ENCODE measurements around the gene ZMYM2.
"Not testable (repeated sequence)": the region's sequence is repeated elsewhere in the genome, so short reads cannot be mapped to it uniquely, and the experiment has no call there.

The ZMYM2 gene

DNA sequence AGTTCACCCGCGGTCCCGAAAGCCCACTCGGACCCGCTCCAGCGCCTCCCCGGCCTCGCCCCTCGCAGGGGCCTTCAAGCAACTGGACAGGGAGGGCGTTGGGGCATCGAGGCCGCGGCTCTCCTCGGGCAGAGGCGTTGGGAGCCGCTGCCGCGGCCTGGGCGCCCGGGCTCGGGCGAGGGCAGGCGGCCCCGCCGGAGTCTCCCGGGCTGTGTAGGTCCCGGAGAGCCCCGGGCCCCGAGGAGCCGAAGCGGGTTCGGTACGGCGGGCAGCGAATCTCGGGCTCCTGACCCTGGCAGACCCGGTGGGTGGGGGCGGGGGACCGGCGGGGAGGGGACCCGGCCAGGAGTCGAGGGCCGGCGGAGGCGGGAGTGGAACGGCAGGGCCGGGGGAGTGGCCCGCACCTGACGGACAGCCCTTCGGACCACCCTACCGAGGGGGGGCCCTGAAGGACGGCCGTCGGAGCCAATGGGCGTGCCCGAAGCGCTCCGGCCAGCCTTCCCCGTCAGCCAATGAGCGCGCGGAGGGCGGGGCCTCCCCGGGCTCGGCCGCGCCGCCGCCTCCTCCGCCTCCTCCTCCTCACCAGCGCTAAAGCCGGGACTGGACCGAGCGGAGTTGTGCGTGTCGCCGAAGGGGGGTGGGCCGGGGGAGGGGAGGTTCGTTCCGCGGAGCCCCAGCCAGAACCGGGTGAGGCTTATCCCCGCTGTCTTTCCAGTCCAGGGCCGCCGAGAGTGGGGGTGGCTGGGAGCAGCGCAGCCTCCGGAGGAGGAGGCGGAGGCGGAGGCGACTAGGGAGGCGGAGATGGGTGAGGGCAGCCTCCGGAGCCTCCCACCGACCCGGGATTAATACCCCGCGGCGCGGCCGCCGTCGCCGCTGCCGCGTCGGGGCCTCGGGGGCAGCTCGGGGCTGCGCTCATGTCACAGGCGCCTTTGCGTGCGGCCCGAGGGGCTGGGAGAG is at the start of gene ZMYM2:
Gene ZMYM2, plus strand, starts transcription at position 573 of the 957 bp plus-strand sequence. CDS start 34,346 bp downstream, outside the sequence.
- H3K4me3 ChIP-seq (ENCODE audit: low read depth, low read length) = peak within 1 kb of the TSS; percentile 92

- no peak overlapping the region for H3K4me3 ChIP-seq (ENCODE audit: low read depth, low read length)
Observed at GRCh38 chr13:19910336-19911072, 48.0 kb upstream of the ZMYM2 start.

DNA sequence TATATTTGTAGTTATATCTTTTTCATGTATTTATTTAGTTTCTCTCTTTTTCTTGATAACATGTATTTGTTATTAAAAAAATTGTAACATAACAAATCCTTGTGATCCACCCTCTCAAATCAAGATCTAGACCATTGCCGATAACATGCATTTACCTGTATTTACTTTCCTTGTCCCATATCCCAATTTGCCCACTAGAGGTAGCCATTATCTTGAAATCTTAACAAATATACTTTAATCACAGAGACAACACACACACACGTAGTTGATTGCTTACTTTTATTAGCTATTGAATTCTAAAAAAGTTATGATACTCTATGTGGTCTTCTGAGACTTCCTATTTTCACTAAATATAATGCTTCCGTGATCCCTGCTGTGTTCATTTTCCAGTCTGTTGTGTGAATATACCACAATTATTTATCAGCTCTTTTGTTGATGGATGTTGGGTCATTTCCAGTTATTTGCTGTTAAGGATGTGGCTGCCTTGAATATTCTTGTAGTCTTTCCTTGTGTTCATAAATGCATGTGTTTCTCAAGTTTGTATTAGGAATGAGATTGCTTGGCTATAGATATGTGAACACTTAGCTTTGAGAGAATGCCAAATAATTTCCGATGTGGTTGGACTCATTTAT is 31.3 kb upstream of the ZMYM2 start:
- no peak overlapping the region for H3K4me3 ChIP-seq (ENCODE audit: low read depth, low read length)

- H3K4me3 ChIP-seq (ENCODE audit: low read depth, low read length) = no peak overlapping the region
Observed at GRCh38 chr13:19940106-19940505, 18.4 kb upstream of the ZMYM2 start.

DNA sequence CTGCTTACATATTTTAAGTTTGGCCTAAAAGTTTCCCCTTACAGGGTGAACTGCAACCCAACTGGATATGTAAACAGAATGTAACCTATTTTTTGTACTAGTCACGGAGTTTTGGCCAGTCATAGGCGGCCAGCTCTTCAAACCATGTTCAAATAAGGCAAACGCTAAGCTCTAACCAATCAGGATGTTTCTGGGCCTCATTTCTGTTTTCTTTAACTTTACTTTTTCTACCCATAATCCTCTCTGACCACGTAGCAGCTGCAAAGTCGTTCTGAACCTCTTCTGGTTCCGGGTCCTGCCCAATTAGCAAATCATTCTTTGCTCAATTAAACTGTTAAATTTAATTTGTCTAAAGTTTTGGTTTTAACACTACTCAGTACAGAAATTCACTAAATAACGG is 8.2 kb upstream of the ZMYM2 start:
- no peak overlapping the region for H3K4me3 ChIP-seq (ENCODE audit: low read depth, low read length)

GRCh38 chr13:19952850-19953249 is 5.7 kb upstream of the ZMYM2 start:
- H3K4me3 ChIP-seq (ENCODE audit: low read depth, low read length) = no peak overlapping the region

DNA sequence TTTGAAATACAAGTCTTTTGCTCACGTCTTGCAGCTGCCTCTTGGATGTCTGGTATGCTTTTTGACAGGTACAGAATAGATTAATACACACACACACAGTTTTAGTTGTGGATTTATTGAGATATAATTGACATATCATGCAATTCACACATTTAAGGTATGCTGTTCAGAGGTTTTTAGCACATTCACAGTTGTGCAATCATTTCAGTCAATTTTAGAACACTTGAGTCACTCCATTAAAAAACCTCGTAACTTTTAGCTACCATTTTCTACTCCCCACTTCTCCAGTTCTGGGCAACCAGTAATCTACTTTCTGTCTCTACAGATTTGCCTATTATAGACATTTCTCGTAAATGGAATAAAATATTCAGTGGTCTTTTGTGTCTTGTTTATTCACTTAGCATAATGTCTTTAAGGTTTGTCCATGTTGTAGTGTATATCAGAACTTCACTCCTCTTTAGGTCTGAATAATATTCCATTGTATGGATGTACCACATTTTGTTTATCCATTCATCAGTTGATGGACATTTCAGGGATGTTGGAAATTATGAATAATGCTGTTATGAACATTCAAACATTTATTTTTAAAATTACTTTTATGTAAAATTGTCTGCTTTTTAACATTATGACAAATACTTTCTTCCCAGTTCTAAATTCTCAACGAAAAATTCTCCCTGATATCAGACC is 2.5 kb upstream of the ZMYM2 start:
- H3K4me3 ChIP-seq (ENCODE audit: low read depth, low read length) = no peak overlapping the region

- H3K4me3 ChIP-seq (ENCODE audit: low read depth, low read length) = peak overlapping the region; percentile 73
Observed at GRCh38 chr13:19957320-19958154, 990 bp upstream of the ZMYM2 start.

GRCh38 chr13:19959141-19959830 is 759 bp downstream of the ZMYM2 start:
- H3K4me3 ChIP-seq (ENCODE audit: low read depth, low read length) = peak overlapping the region; percentile 92

DNA sequence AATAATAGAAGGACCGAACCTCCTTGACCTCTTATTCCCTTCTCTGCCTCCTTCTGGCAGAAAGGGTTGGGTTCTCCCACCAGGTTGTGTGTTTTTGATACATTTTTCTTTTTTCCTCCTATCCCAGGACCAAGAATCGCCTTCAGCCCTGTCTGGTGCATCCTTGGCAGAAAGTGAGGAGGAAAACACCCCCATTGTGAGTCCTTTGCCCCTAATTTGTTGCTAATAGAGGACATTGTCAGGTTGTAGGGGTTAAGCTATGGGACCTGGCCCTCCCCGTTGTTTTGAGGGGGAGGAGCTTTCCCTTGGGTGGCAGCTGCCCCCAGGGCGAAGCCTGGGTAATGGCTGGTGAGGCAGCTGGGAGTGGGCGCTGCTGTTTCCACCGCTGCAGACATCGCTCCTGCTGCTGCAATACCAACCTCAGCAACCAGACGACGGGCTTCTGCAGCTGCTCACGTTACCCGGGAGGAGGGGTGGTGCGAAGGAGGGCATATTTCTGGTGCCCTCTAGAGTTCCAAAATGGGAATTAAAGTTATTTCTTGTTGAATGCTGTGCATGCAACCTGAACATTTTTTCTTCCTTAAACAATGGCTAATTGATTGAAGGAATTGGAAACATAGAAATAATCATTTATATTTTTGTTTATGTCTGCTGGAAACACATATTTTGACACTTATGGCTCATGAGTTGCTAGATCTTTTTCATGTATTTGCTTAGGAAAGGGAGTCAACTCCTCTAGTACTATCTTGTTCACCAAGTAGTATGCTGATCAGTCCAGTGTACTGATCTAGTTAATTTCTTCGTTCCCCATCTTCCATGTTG is 1.5 kb downstream of the ZMYM2 start:
- peak overlapping the region; percentile 92 for H3K4me3 ChIP-seq (ENCODE audit: low read depth, low read length)

- peak overlapping the region; percentile 92 for H3K4me3 ChIP-seq (ENCODE audit: low read depth, low read length)
Observed at GRCh38 chr13:19960653-19960976, 2.1 kb downstream of the ZMYM2 start.

DNA sequence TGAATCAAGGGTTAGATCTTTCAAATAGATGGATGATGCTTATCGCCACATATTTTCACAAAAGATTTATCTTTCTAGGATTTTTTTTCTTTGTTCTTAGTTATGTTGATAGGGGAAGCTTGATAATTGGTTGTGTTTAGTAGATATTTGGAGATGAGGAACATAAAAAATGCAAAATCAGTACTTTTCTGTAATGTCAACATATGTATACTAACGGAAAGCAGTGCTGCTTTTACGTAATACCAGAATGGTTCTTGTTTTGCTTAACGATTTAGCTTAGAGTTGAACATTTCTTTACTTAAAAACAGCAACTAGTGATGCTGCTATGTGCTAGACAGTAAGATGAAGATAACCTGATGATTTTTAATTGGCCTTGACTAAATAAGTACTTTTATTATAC is 3.0 kb downstream of the ZMYM2 start:
- H3K4me3 ChIP-seq (ENCODE audit: low read depth, low read length) = no peak overlapping the region

DNA sequence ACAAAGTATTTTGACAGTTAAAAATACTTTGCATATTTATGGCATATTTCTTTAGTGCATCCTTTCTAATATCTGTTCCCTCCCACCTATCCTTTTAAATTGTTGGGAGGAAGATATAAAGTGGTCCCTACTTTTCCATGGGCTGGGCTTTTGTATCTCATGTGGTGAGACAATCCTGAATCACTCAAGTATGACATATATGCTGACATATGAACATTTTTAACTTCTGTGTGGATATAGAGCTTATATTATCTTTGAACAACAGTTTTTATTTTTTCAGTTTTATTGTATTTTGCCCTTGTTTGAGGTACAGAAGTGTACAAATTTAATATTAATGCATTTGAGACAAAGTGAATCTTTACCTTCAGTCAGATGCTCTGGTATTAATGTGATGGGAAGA is 3.4 kb downstream of the ZMYM2 start:
- H3K4me3 ChIP-seq (ENCODE audit: low read depth, low read length) = no peak overlapping the region

GRCh38 chr13:19962894-19963293 is 4.4 kb downstream of the ZMYM2 start:
- no peak overlapping the region for H3K4me3 ChIP-seq (ENCODE audit: low read depth, low read length)

DNA sequence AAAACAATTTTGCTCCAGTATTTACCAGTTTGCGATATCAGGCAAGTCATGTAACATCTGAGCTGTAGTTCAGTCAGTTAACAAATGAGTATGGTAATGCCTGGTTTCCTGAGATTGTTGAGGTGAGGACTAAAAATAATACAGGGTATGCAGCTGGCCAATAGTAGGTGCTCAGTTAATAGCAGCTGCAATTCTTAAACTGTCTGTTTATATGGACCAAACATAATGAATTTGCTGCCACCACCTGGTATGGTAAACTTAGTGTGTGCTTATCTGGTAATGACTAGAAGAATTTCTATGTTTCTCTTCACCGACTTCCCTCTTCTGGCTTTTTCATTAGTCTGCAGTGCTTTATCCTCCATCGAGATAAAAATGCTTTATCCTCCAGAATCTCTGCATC is 9.1 kb downstream of the ZMYM2 start:
- no peak overlapping the region for H3K4me3 ChIP-seq (ENCODE audit: low read depth, low read length)

DNA sequence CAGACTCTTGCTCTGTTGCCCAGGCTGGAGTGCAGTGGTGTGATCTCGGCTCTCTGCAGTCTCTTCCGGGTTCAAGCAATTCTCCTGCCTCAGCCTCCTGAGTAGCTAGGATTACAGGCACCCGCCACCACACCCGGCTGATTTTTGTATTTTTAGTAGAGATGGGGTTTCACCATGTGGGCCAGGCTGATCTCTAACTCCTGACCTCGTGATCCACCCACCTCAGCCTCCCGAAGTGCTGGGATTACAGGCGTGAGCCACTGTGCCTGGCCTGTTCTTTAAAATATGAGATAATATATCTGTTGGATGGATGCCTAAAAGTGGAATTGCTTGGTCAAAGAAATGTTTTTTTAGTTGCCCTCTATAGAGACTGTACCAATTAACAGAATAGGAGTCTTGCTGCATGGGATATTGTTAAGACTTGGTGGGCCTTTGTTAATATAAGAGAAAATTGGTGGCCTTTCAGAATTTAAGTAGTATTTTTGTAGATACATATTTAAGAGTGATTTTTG is 16.0 kb downstream of the ZMYM2 start:
- not testable (repeated sequence) for H3K4me3 ChIP-seq (ENCODE audit: low read depth, low read length)

DNA sequence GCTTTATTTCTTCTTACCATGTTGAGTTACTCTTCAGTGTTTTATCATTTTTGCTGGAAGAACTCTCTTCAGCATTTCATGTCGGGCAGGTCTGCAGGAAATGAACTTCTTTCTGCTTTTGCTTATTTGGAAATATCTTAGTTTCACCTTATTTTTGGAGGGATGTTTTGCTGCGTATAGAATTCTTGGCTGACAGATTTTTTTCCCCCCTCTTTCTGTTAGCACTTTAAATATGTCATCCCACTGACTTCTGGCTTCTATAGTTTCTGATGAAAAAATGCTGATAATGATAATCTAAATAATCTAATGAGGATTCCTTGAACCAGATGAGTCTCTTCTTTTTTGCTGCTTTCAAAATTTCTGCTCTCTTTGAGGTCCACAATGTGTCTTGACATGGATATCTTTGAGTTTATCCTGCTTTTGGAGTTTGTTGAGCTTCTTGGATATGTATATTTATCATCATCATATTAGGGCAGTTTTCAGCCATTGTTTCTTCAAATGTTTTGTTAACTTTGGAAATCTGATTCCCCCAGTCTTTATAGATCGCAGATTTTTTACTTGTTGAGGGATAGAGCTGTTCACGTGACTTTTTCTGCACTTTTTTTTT is 20.4 kb downstream of the ZMYM2 start:
- H3K4me3 ChIP-seq (ENCODE audit: low read depth, low read length) = no peak overlapping the region

GRCh38 chr13:19981685-19982238 is 23.2 kb downstream of the ZMYM2 start:
- no peak overlapping the region for H3K4me3 ChIP-seq (ENCODE audit: low read depth, low read length)
